GM10248 (cell line): ENCODE results near the gene H6PD.

ENCODE experiments used
- CTCF ChIA-PET: fragments of 300-600 bp; sonication (Branson Sonifier 250); formaldehyde crosslinking; extraction: SDS; loops from one replicate; lab custom pipeline; 2021; ENCODE audit warnings: antibody characterized with exemption; lab: Yijun Ruan, JAX
- POLR2A ChIA-PET: fragments of 350-650 bp; sonication (Branson Sonifier 250); formaldehyde crosslinking; extraction: SDS; loops from one replicate; lab custom pipeline; 2020; ENCODE audit warnings: antibody characterized with exemption; lab: Yijun Ruan, JAX
- DNase-seq: peaks from one replicate; pipeline ENCODE4 v3.0.0; 2012; ENCODE audit errors: extremely low spot score
- CTCF ChIP-seq: IDR thresholded peaks from 2 replicates; pipeline ENCODE4 v1.5.1; 2012; ENCODE audit warnings: mild to moderate bottlenecking, low read depth; ENCODE audit errors: extremely low read depth, missing control alignments, control extremely low read depth

Gene H6PD

GRCh38 chr1:9263984-9264872, 29.7 kb downstream of the H6PD start:
- ChIA-PET CTCF (no interaction called here), POLR2A (no interaction called here)
- no peak for TF ChIP-seq CTCF
- no peak for DNase-seq

- ChIA-PET CTCF (interaction anchor here (0.9 to 4.2 kb wide), 3 partner anchors 15 to 226 kb away, joined by 3 to 33 read pairs (median 27); no protein-coding TSS in a partner anchor), POLR2A (no interaction called here)
- no peak for TF ChIP-seq CTCF
- DNase-seq = no peak
Observed at GRCh38 chr1:9265037-9265436, 30.5 kb downstream of the H6PD start.

- TF ChIP-seq CTCF = no peak
- ChIA-PET CTCF (interaction anchor here (0.9 to 4.2 kb wide), 5 partner anchors 16 to 225 kb away, joined by 3 to 33 read pairs (median 6); no protein-coding TSS in a partner anchor), POLR2A (no interaction called here)
- DNase-seq = no peak
Observed at GRCh38 chr1:9265968-9266367, 31.4 kb downstream of the H6PD start.

- no peak for TF ChIP-seq CTCF
- ChIA-PET CTCF (interaction anchor here (0.7 to 4.2 kb wide), 31 partner anchors 8 to 242 kb away, joined by 3 to 33 read pairs (median 5); partner anchors contain the start of gene H6PD), POLR2A (interaction anchor here (0.8 kb wide), 1 partner anchor 387 kb away, joined by 8 read pairs; no protein-coding TSS in a partner anchor)
- DNase-seq = no peak
Observed at GRCh38 chr1:9267352-9267686, 32.7 kb downstream of the H6PD start.

- no peak for TF ChIP-seq CTCF
- CTCF ChIA-PET = interaction anchor here (0.6 to 4.2 kb wide), 13 partner anchors 8 to 227 kb away, joined by 3 to 33 read pairs (median 7); no protein-coding TSS in a partner anchor
- DNase-seq = no peak
- POLR2A ChIA-PET = interaction anchor here (0.5 to 0.6 kb wide), 2 partner anchors 157 to 228 kb away, joined by 3 to 5 read pairs; no protein-coding TSS in a partner anchor
Observed at GRCh38 chr1:9267827-9268581, 33.4 kb downstream of the H6PD start.

GRCh38 chr1:9269078-9269501, 34.5 kb downstream of the H6PD start:
- POLR2A ChIA-PET = no interaction called here
- DNase-seq = no peak
- CTCF ChIA-PET = interaction anchor here (0.7 to 2.4 kb wide), 4 partner anchors 187 to 264 kb away, joined by 3 to 14 read pairs (median 6); no protein-coding TSS in a partner anchor
- TF ChIP-seq CTCF = no peak
